HepG2 (cell line): ENCODE measurements around the gene PNKD. TPM values are rescaled to one million over a fixed set of nuclear protein-coding genes. Genes with fewer than 3 reads are reported as not detected.
A peak's percentile ranks its signal among the peaks of the same experiment; 100 is the strongest.

Source experiments
- CCAR2 ChIP-seq: fragments of 200-400 bp; formaldehyde crosslinking; optimal IDR thresholded peaks from 2 replicates; pipeline ENCODE3; 2018; ENCODE audit warnings: low read depth, mild to moderate bottlenecking, low read length, moderate library complexity
- CHCHD3 ChIP-seq: sonication (generic); formaldehyde crosslinking; IDR thresholded peaks from 2 replicates; pipeline ENCODE4 v1.8.0; 2022; ENCODE audit warnings: mild to moderate bottlenecking, missing genetic modification reagents, moderate library complexity
- CSRNP2 ChIP-seq: sonication (generic); formaldehyde crosslinking; conservative IDR thresholded peaks from 2 replicates; pipeline ENCODE4 v1.8.0; 2022; ENCODE audit warnings: low read depth, missing genetic modification reagents
- DPF2 ChIP-seq: sonication (generic); formaldehyde crosslinking; IDR thresholded peaks from 2 replicates; pipeline ENCODE4 v1.4.0; 2020; ENCODE audit warnings: mild to moderate bottlenecking, low read depth, missing genetic modification reagents, borderline replicate concordance
- FOXO4 ChIP-seq: sonication (generic); formaldehyde crosslinking; conservative IDR thresholded peaks from 2 replicates; pipeline ENCODE4 v1.8.1; 2023; ENCODE audit warnings: missing genetic modification reagents
- GABPB1 ChIP-seq: IDR thresholded peaks from 2 replicates; pipeline ENCODE4 v1.6.1; 2016; ENCODE audit warnings: mild to moderate bottlenecking, missing genetic modification reagents, moderate library complexity, missing compliant biosample characterization
- HINFP ChIP-seq: sonication (generic); formaldehyde crosslinking; IDR thresholded peaks from 2 replicates; pipeline ENCODE4 v1.4.0; 2020; ENCODE audit warnings: low read depth, mild to moderate bottlenecking, missing genetic modification reagents
- KLF11 ChIP-seq: IDR thresholded peaks from 2 replicates; pipeline ENCODE4 v1.6.1; 2016; ENCODE audit warnings: missing compliant biosample characterization
- MAX ChIP-seq: IDR thresholded peaks from 2 replicates; pipeline ENCODE4 v1.6.1; 2012; ENCODE audit warnings: inconsistent platforms
- MLLT10 ChIP-seq: sonication (generic); formaldehyde crosslinking; IDR thresholded peaks from 2 replicates; pipeline ENCODE4 v1.4.0; 2020; ENCODE audit warnings: missing genetic modification reagents
- MYNN ChIP-seq: sonication (generic); formaldehyde crosslinking; IDR thresholded peaks from 2 replicates; pipeline ENCODE4 v1.4.0; 2020; ENCODE audit warnings: mild to moderate bottlenecking, low read depth, missing genetic modification reagents
- NCOA1 ChIP-seq: sonication (generic); formaldehyde crosslinking; IDR thresholded peaks from 2 replicates; pipeline ENCODE4 v1.9.0; 2021; ENCODE audit warnings: missing genetic modification reagents
- SETDB1 ChIP-seq: sonication (generic); formaldehyde crosslinking; IDR thresholded peaks from 2 replicates; pipeline ENCODE4 v1.5.1; 2020; ENCODE audit warnings: missing genetic modification reagents, mild to moderate bottlenecking, borderline replicate concordance
- SRSF4 ChIP-seq: fragments of 200-400 bp; formaldehyde crosslinking; IDR thresholded peaks from one replicate; pipeline ENCODE4 v1.6.1; 2018; ENCODE audit warnings: mild to moderate bottlenecking, low read depth, low read length, moderate library complexity; ENCODE audit not compliant: poor library complexity, severe bottlenecking
- YY1 ChIP-seq: IDR thresholded peaks from 2 replicates; pipeline ENCODE4 v1.6.1; 2011; ENCODE audit warnings: low read length, low read depth, moderate library complexity, mild to moderate bottlenecking; ENCODE audit not compliant: insufficient read depth, insufficient replicate concordance
- ZIK1 ChIP-seq: sonication (generic); formaldehyde crosslinking; IDR thresholded peaks from 2 replicates; pipeline ENCODE4 v1.5.0; 2020; ENCODE audit warnings: mild to moderate bottlenecking, low read depth, missing genetic modification reagents, borderline replicate concordance
- ZKSCAN1 ChIP-seq: fragments of 150-350 bp; IDR thresholded peaks from 2 replicates; pipeline ENCODE4 v1.6.1; 2014; ENCODE audit warnings: low read length
- ZMYM2 ChIP-seq: sonication (generic); formaldehyde crosslinking; IDR thresholded peaks from 2 replicates; pipeline ENCODE4 v1.8.0; 2022; ENCODE audit warnings: mild to moderate bottlenecking, missing genetic modification reagents
- ZNF235 ChIP-seq: sonication (generic); formaldehyde crosslinking; IDR thresholded peaks from 2 replicates; pipeline ENCODE4 v1.8.1; 2023; ENCODE audit warnings: mild to moderate bottlenecking, missing genetic modification reagents, borderline replicate concordance
- ZNF33B ChIP-seq: sonication (generic); formaldehyde crosslinking; IDR thresholded peaks from 2 replicates; pipeline ENCODE4 v1.5.1; 2020; ENCODE audit warnings: mild to moderate bottlenecking, missing genetic modification reagents
- ZNF652 ChIP-seq: IDR thresholded peaks from 2 replicates; pipeline ENCODE4 v1.6.1; 2016; ENCODE audit warnings: low read depth, borderline replicate concordance
- ZNF710 ChIP-seq: sonication (generic); formaldehyde crosslinking; IDR thresholded peaks from 2 replicates; pipeline ENCODE4 v1.5.0; 2020; ENCODE audit warnings: mild to moderate bottlenecking, missing genetic modification reagents, borderline replicate concordance
- ZNF782 ChIP-seq: sonication (generic); formaldehyde crosslinking; IDR thresholded peaks from 2 replicates; pipeline ENCODE4 v1.4.0; 2020; ENCODE audit warnings: missing genetic modification reagents, mild to moderate bottlenecking, borderline replicate concordance
- polyA plus RNA-seq, 8 experiments: library from polyadenylated mRNA; depleted of rRNA in 3 of 8; stranded (reverse) in 7 of 8; unstranded in 1 of 8; fragments of >200 nt; fragmentation: Illumina TruSeq in 4 of 8; extraction: Trizol in 4 of 8; gene quantifications; 2 replicates each; pipeline versions ENCODE4 v1.2.1 to v1.2.3, GENCODE V29; 2011 to 2016; ENCODE audit warnings: low read depth in 4 of 8, missing spikeins in 1 of 8, mixed read lengths in 1 of 8; ENCODE audit not compliant: insufficient read depth in 1 of 8
- total RNA-seq, 5 experiments: library from RNA; depleted of rRNA; stranded (reverse); fragments of >200 nt; fragmentation: Illumina TruSeq; extraction: Trizol; gene quantifications; 2 replicates each; pipeline ENCODE4 v1.2.3, GENCODE V29; 2016; ENCODE audit warnings: low read depth in 1 of 5

Gene PNKD
- total and polyA plus RNA-seq, 2 of the 13 experiments (the other 11 are each of a cell fraction or from before 2014, with no cell fraction given), result 55.9 to 80.4 TPM

GRCh38 chr2:218312267-218312756 lies 42.0 kb downstream of the PNKD start (continued):
- TF ChIP-seq MAX (no peak), GABPB1 (CRISPR knock-in tag) (no peak), ZMYM2 (CRISPR knock-in tag) (0 out of 2 replicates have a peak, but pooled peaks have one; percentile 42), CHCHD3 (CRISPR knock-in tag) (no peak), SETDB1 (CRISPR knock-in tag) (no peak), ZNF33B (CRISPR knock-in tag) (no peak), CCAR2 (no peak), ZIK1 (CRISPR knock-in tag) (no peak), ZNF652 (CRISPR knock-in tag) (peak; percentile 93), ZNF710 (CRISPR knock-in tag) (0 out of 2 replicates have a peak, but pooled peaks have one; percentile 59), NCOA1 (no peak), MLLT10 (CRISPR knock-in tag) (no peak), KLF11 (CRISPR knock-in tag) (no peak), MYNN (no peak), SRSF4 (no peak), ZNF782 (CRISPR knock-in tag) (no peak), DPF2 (CRISPR knock-in tag) (peak; percentile 15; the same call in 1 of the 2 replicates), YY1 (no peak), ZKSCAN1 (no peak), CSRNP2 (CRISPR knock-in tag) (no peak), HINFP (CRISPR knock-in tag) (no peak), FOXO4 (CRISPR knock-in tag) (no peak), ZNF235 (CRISPR knock-in tag) (no peak)
